Medulla oblongata (tissue), 1 donor: ENCODE results near the gene RSPH6A.
"Not testable (repeated sequence)": the region's sequence is repeated elsewhere in the genome, so short reads cannot be mapped to it uniquely, and the experiment has no call there.

Experiments used
- DNase-seq: peaks from one replicate; pipeline ENCODE4 v3.0.0-alpha.2; 2015; ENCODE audit errors: extremely low spot score

RSPH6A gene

DNA sequence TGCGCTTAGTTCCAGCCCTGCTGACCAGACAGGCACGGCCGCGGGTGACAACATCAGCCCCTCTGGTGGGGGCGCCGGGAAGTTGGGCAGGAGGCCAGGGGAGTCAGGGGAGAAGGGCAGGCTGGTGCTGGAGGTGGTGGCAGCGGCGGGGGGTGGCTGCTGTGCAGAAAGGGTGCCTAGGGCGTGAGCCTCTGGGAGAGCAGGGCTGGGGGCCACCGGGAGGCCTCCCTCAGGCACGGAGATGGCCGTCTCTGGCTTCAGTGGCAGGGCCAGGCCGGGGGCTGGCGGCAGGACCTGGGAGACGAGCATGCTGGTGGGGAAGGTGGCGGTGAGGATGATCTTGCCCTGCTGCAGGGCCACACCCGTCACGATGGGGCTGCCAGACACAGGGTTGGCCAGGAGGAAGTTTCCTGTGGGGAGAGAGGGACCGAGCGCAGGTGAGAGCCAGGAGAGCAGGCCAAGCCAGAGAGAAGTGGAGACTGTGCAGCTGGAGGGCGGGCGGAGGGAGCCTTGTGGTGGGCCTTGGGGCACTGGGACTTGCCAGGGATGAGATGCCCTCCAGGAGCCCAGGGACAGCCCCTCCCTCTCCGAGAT lies 49.3 kb downstream of the RSPH6A start:
- no peak for DNase-seq

DNA sequence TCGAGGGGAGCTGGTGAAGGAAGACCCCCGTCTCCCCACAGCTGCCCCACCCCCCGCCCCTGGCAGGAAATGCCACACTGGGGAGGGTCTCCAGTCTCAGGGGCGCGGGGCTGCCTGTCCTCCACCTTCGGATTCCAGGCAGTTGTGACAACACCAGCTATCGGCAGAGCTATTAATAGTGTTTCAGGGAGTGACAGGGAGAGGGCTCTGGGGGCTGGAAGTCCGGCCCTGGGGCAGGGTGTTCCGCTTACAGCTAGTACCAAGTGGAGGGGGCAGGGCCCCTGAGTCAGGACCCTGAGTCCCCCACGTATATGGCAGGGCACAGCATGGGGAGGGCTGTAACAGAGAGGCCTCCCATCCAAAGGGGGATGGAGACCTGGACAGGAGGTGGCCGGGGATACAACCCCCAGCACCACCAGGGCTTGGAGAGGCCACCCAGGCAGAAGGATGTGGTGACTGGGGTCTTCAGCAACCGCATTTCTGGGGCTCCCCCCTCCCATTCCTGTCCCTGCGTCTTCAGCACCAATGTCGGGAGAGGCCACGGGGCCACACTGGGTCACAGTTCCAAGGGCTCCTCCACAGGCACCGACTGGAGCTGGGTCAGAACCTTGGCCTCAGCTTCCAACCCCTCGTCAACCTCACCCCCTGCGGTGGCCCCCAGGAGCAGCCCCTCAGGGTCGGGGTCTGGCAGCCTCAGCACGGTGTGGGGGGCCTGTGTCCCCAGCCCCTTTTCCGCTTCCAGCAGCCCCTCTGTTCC lies 50.0 kb downstream of the RSPH6A start:
- DNase-seq = no peak

DNA sequence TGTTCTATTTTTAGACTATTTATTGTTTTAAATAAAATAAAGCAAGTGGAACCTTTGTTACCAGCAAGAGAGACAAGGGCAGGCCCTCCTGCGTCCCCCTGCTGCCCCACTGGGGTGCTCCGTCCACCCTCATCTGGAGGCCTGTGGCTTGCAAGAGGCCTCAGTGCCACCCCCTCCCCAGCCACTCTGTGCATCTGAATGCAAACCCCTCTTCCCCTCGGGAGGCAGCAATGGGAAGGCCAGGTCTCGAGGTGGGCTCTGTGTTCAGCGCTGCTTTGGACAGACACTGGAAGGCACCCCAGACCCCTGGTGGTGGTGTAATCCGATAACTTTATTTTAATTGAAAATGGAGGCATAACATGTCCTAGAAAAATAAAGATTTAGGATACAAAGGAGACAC lies 50.6 kb downstream of the RSPH6A start:
- DNase-seq = no peak

- DNase-seq = no peak
These were observed 51.3 kb downstream of the RSPH6A start for GRCh38 chr19:45763691-45764294.

- no peak for DNase-seq
These were observed 52.1 kb downstream of the RSPH6A start for GRCh38 chr19:45762870-45763631.

- DNase-seq = no peak
These were observed 53.4 kb downstream of the RSPH6A start for GRCh38 chr19:45761714-45762113.

- no peak for DNase-seq
These were observed 56.2 kb downstream of the RSPH6A start for GRCh38 chr19:45758921-45759320.

DNA sequence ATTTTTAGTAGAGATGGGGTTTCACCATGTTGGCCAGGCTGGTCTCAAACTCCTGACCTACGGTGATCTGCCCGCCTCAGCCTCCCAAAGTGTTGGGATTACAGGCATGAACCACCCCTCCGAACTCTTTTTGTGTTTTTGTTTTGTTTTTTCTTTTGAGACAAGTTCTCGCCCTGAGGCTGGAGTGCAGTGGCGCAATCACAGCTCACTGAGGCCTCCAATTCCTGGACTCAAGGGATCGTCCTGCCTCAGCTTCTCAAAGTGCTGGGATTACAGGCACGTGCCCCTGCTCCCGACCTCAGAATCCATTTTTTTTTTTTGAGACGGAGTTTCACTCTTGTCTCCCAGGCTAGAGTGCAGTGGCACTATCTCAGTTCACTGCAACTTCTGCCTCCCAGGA lies 57.4 kb downstream of the RSPH6A start:
- no peak for DNase-seq

DNA sequence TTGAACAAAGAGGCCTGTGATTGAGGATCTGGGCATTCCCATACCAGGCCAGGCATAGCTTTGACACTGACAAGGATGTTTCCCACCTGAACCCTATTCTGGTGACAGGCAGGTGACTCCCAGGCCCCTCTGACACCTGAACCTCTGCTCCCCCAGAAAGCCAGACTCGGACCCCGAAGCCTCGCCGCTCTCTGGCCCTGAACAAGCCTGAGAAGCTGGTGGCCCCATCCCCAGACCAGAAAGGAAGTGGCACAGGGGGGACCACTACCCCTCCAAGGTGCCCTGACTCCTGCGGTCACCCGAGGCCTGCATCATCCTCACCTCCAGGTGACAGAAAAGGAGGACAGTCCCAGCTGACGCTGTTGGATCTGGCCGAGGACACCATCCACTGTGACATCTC lies 60.8 kb downstream of the RSPH6A start:
- no peak for DNase-seq

DNA sequence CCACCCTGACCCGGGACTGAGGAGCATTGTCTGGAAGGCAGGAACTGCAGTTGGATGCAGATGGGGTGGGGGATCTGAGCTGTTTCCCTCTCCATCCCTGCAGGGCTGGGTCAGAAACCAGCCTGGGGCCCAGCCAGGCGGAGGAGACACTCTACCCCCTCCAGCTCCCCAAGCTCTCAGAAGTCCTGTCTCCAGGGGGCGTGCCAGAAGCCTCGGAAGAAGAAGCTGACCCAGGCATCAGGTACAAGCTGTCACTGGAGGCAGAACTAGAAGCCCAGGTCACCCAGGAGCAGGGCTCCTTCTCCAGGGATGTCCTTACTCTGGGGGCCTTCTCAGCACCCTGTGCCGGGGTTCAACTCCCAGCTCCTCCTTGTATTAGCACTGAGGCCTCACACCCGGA lies 61.6 kb downstream of the RSPH6A start:
- DNase-seq = no peak

- DNase-seq = no peak
These were observed 62.5 kb downstream of the RSPH6A start for GRCh38 chr19:45752639-45753038.

DNA sequence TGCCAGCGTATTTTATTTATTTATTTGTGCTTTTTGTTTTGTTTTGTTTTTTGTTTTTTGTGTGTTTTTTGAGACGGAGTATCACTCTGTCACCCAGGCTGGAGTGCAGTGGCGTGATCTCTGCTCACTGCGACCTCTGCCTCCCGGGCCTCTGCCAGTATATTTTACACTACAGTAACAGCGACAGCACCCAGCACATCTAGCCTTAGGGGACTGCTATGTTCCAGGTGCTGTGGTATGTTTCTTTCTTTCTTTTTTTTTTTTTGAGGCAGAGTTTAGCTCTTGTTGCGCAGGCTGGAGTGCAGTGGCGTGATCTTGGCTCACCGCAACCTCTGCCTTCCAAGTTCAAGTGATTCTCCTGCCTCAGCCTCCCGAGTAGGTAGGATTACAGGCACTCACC lies 63.6 kb downstream of the RSPH6A start:
- not testable (repeated sequence) for DNase-seq

DNA sequence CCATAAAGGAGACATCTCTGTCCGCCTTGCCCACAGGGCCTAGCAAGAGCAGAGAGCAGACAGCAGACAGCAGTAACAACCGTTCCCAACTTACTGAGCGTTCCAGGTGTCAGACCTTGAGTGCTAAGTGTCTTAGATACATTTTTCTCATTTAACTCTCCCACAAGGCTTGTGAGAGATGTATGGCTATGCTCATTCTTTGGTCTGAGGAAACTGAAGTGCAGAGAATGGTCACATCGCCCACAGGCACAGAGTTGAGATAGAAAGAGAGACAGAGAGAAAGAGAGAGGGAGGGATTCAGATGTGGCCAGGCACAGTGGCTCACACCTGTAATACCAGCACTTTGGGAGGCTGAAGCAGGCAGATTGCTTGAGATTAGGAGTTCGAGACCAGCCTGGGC lies 67.6 kb downstream of the RSPH6A start:
- DNase-seq = no peak

- no peak for DNase-seq
These were observed 68.2 kb downstream of the RSPH6A start for GRCh38 chr19:45746866-45747265.
